Measurements from ENCODE around the gene HECTD4.
"Not testable (repeated sequence)": the region's sequence is repeated elsewhere in the genome, so short reads cannot be mapped to it uniquely, and the experiment has no call there.

Gene HECTD4

DNA sequence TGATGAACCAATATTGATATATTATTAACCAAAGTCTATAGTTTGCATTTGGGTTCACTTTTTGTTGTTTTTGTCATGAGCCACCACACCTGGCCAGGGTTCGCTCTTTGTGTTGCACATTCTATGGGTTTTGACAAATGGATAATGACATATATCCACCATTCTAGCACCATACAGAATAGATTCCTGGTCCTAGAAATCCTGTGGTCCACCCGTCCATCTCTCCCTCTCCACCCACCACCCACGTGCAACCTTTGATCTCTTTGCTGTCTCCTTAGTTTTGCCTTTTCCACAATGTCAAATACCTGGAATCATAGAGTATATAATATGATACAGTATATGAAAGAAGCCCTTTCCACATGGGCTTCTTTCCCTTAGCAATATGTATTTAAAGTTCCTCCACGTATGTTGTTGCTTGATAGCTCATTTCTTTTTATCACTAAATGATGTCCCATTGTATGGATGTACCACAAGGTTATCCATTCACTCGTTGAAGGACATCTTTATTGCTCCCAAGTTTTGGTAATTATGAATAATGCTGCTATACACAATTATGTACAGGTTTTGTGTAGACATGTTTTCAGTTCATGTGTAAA is 19.8 kb upstream of the HECTD4 start:
- DNase-seq: no peak

DNA sequence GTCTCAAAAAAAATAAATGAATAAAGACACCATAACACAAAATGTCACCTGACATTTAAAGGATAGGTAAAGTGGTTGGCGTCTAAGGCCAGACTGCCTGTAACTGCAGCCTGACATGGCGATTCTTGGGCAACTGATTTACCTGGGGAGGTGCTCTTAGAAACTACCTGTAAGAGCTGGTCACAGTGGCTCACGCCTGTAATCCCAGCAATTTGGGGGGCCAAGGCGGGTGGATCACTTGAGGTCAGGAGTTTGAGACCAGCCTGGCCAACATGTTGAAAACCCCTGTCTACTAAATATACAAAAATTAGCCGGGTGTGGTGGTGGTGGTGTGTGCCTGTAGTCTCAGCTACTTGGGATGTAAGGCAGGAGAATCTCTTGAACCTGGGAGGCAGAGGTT is 18.8 kb upstream of the HECTD4 start:
- no peak for DNase-seq

DNA sequence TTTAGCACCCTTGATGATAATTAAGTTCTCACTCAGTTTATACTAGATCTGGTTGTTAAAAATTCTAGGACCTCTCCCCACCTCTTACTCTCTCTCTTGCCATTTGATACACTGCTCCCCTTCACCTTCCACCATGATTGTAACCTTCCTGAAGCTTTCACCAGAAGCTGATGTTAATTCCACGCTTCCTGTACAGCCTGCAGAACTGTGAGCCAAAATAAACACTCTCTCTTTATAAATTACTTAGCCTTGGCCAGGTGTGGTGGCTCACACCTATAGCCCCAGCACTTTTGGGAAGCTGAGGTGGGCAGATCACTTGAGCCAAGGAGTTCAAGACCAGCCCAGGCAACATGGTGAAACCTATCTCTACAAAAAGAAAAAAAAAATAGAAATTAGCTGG is 11.1 kb upstream of the HECTD4 start:
- no peak for DNase-seq

DNA sequence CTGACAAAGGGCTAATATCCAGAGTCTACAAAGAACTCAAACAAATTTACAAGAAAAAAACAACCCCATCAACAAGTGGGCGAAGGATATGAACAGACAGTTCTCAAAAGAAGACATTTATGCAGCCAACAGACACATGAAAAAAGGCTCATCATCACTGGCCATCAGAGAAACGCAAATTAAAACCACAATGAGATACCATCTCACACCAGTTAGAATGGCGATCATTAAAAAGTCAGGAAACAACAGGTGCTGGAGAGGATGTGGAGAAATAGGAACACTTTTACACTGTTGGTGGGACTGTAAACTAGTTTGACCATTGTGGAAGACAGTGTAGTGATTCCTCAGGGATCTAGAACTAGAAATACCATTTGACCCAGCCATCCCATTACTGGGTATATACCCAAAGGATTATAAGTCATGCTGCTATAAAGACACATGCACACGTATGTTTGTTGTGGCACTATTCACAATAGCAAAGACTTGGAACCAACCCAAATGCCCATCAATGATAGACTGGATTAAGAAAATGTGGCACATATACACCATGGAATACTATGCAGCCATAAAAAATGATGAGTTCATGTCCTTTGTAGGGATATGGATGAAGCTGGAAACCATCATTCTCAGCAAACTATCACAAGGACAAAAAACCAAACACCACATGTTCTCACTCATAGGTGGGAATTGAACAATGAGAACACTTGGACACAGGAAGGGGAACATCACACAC is 7.9 kb upstream of the HECTD4 start:
- DNase-seq: not testable (repeated sequence)

DNA sequence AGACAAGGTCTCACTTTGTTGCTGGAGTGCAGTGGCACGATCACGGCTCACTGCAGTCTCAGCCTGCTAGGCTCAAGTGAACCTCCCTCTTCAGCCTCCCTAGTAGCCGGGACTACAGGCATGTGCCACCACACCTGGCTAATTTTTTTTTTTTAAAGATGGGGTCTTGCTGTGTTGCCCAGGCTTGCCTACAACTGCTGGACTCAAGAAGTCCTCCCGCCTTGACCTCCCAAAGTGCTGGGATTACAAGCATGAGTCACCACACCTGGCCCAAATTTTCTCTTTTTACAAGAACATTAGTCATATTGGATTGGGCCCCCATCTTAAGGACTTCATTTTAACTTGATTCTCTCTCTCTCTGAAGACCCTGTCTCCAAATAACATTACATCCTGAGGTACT is 7.0 kb upstream of the HECTD4 start:
- DNase-seq: no peak

DNA sequence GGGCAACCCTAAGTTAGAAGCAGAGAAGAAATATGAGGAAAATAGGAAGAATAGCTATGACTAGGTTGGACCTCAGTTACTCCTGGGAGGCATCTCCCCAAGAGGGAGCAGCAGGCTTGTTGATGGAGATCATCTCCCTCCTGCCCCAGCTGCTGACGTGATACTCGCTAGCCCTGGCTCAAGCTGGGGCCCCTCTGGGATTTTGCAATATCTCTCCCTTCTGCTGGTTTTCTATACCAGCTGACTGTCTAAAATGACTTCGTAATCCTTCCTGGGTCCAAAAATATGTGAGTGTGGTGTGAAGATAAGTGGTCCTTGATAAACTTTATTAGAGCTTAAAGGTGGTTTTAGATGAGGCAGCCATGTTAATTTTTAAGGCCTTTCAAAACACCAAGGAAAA is 4.5 kb upstream of the HECTD4 start:
- DNase-seq: peak; percentile 79

DNA sequence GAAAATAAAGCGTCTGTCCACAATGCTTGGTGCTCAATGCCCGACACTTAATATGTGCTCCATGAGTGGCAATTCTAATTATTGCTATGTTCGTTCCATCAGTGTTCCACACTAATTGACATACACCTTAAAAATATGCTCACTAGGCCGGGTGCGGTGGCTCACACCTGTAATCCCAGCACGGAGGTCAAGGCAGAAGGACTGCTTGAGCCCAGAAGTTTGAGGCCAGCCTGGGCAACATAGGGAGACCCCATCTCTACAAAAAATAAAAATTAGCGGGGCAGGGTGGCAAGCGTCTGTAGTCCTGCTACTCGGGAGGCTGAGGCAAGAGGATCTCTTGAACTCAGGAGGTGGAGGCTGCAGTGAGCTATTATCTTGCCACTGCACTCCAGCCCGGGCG is 635 bp upstream of the HECTD4 start:
- no peak for DNase-seq

DNA sequence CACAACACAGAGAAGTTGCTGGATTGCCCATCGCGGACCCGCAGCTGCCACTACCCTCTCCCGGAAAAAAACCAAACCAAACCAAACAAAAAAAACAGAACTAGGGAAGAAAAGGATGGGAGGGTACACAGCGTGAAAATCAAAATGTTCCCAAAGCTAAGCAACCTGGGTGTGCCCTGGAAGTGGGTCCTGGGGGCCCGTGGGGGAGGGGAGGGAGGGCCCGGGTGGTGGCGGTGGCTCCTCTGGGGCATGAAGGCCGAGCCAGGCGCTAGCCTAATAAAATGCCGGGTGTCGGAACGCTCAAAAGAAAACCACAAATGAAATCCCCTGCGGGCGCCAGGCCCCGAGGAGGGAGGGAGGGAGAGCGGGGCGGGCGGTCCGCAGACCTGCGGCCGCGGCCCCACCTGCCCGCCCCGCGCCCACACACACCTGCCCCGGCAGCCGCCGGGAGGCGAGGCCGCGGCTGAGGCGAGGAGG is 787 bp downstream of the HECTD4 start:
- peak; percentile 57 for DNase-seq

DNA sequence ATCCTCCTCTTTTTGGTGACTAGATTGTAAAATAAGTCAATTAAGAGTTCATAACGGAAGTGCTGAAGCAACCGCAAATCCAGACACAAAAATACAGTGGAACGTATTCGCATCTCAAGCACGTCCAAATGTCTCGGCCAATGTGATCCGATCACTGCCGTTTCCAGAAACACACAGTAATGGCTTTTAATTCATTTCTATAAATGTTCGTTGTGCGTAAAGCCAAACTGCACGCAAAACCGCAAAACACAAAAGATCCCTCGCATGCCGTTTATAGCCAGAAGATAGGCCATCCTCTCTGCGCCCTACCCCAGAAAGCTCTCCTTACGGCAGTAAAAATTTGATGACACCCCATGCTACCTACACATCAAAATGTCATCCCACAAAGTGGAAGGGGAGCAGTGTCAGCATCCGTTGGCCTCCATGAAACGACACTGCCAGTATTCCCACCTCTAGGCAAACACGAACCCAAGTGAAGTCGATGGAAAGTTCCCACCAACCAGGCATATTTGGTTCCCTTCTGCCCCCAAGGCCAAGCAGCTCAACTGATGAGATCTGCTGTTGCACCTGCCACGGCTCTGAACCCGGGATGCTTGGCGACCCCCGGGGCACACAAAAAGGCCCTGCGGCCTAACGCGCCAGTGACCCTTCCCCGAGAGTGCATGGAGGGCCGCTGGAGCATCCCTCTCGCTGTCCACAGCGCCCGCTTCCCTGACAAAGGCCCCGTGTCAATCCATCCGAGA is 1.4 kb downstream of the HECTD4 start:
- DNase-seq: no peak

DNA sequence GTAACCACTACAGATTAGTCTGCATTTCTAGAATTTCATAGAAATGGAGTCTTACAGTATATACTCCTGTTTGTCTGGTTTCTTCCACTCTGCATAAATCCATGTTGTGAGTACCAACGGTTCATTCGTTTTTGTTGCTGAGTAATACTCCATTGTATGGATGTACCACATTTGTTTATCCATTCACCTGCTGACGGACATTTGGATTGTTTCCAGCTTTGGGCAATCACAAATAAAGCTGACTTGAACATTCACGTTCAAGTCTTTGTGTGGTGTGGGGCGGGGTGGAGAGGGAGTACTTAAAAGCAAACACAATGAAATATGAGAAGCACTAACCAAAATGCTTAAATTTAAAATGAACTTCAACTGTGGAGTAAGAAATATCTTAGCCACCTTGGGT is 7.1 kb downstream of the HECTD4 start:
- DNase-seq: no peak

DNA sequence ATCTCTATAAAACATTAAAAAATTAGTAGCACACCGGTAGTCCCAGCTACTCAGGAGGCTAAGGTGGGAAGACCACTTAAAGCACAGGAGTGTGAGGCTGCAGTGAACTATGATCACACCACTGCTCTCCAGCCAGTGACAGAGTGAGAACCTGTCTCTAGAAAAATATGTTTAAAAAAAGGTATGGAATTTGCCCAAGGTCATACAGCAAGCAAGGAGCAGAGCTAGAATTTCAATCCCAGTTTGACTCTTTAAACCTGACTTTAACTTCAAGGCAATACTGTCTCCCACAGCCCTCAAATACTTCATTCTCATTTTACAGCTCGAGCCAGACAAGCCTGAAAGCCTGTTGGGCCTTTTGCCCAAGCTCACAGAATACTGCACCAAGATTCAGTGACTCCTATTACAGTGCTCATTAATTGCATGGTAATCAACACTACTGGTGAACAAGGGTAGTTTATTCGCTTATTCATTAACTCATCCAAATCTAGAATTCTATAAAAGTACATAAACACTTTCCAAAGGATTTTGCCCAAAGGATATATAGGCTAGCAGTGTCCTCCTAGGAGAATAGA is 8.0 kb downstream of the HECTD4 start:
- no peak for DNase-seq

DNA sequence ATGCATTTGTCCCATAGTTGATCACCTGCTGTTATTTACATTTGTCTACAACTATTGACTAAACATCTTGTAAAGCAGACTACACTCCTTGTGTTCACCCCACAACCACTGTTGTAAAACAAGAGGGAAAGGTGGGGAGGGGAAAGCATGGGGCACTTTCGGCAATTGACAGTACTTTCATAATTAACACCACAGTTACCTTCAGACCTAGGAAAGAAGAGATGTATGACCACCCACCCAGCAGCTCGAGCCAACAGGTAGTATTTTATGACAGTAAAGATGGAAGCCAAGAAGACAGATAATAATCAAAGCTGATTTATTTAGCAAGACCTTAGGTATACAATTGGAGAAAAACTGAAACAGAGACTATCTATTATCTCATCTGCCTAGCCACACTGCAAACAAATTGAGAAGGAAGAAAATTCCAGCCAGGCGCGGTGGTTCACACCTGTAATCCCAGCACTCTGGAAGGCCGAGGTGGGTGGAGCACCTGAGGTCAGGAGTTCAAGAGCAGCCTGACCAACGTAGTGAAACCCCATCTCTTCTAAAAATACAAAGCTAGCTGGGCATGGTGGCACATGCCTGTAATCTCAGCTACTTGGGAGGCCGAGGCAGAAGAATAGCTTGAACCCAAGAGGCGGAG is 11.2 kb downstream of the HECTD4 start:
- DNase-seq: no peak

DNA sequence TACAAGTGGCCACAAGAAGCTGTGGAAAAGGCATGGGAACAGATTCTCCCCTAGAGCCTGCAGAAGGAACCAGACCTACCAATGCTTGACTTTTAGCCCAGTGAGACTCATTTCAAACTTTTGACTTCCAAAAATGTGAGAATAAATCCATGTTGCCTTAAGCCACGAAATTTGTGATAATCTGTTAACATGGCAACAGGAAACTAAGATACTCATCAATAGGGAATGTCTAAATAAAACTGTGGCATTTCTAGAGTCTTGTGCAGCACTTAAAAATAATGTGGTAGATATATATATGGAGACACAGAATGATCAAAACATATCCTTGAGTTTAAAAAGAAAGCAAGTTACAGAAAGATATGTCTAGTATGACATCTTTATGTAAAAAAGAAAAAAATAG is 12.0 kb downstream of the HECTD4 start:
- no peak for DNase-seq

DNA sequence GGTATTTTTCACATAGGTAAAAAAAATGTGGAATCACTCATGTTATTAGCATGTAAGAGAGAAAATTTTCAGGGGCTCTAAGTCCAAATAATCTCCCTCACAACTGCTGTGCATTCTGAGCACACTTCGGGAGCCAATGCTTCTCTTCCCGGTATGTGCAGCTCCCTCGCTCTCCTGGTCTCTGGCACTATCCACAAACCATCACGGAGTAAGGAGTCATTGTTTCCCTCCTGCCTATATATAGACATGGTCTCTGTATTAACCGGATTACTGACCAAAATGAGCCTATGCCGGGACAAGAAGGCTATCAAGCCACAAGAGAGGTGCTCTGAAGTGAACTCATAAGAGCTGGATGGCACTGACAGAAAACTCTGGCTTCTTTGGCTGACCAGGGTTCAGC is 13.4 kb downstream of the HECTD4 start:
- no peak for DNase-seq

DNA sequence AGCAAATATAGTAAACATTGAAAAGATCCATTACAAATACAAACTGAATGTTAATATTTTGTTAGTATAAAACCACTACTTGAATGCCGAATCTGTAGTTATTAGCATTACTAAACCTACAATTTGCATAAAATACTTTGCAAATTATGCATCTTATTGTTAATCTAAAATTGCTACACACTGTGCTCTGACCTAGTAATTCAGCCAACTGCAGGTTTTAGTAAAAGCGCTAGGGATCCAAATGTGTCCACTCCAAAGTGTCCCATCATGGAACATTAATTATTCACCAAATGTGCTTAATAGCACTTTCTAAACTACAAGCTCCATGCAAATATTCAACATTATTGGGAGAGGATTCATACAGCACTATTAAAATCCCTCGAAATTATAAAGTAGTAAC is 14.3 kb downstream of the HECTD4 start:
- no peak for DNase-seq

DNA sequence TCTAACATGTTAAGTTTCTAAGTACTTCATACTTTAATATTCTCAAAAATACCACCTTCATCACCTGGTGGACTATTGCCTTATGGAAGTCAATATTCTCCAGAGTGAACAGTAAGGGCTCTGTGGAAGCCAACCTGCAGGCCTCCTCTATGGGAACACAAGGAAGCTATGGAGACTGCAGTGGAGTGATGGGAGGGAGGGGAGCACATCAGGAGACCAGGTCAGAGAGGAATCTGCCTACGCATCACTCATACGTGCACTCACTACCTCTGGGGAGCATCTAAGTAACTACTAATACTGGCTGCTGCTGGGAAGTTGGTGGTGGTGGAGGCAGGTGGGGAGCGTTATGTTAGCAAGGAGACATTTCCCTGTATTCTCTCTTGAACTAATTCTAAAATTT is 19.9 kb downstream of the HECTD4 start:
- no peak for DNase-seq

DNA sequence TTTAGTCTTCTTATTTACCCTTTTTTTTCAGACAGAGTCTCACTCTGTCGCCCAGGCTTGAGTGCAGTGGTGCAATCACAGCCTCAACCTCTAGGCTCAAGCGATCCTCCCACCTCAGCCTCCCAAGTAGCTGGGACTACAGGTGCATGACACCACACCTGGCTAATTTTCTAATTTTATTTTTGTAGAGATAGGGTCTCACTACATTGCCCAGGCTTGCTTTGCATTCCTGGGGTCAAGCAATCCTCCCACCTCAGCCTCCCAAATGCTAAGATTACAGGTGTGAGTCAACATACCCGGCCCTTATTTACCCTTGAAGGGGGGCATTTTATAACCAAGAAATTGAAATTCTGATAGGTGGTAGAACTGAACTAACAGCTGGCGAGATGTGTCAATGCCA is 21.0 kb downstream of the HECTD4 start:
- no peak for DNase-seq

DNA sequence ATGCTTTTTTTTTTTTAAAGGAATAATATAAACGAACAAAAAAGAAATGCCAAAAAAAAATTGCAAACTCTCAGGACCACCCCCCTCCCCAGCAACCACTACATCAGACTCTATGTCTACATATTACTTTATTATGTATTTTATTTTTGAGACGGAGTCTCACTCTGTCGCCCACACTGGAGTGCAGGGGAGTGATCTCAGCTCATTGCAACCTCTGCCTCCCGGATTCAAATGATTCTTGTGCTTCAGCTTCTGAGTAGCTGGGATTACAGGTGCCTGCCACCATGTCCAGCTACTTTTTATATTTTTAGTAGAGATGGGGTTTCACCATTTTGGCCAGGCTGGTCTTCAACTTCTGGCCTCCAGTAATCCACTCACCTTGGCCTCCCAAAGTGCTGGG is 22.9 kb downstream of the HECTD4 start:
- DNase-seq: no peak

DNA sequence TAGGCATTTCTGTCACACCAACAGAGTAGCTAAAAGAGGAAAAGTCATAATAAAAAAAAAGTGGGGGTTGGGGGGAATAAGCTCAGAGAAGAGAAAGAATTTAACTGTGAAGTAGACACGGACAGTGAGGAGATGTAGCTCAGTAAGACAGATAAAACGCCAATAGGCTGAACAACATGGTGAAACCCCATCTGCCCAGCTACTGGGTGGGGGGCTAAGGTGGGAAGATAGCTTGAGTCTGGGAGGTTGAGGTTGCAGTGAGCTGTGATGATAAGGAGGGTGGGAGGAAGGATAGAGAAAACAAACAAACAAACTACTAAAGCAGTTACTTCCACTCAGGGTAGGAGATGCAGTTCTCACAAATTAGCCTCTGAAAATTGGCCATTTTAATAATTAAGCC is 25.0 kb downstream of the HECTD4 start:
- no peak for DNase-seq

DNA sequence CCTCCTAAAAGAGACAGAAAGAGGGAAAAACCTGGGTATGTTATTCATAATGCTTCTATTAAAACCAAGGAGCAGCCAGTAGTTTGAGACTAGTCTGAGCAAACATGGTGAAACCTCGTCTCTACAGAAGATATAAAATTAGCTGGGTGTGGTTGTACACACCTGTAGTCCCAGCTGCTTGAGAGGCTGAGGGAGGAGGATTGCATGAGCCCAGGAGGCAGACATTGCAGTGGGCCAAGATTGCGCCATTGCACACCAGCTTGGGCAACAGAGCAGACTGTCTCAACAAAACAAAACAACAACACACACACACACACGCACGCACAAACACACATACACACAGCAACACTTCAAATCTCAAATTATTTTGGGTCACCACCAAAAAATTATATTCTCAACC is 27.8 kb downstream of the HECTD4 start:
- DNase-seq: no peak

DNA sequence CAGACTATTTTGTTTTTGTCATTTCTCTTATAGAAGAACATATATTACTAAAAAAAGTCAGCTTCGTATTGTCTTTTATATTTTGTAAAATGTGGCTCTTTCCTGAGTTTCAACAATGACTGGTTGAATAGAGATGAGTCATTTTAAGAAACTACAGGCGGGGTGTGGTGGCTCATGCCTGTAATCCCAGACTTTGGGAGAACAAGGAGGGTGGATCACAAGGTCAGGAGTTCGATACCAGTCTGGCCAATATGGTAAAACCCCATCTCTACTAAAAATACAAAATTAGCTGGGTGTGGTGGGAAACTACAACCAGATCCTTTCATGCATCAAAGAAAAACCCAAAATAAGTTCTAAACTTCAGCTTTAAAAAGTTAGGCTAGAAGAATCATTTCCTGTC is 28.8 kb downstream of the HECTD4 start:
- peak; percentile 34 for DNase-seq

DNA sequence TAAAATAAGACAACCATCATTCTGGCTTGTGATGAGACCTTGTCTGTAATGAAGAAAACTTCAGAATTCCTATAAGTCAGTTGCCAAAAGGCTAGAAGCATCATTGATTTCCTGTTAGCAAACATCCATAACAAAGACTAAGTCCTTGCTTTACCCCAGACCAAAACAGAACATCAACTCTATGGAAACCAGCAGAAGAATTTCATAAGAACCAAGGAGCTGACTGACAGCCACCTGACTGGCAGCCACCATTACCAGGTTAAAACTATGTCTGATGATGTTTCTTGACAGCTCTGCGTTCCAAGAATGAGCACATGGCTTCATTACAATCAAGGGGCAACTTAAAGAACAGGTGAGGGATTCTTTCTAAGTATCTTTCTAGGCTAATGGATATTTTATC is 29.3 kb downstream of the HECTD4 start:
- DNase-seq: no peak

Measured in hematopoietic multipotent progenitor cell treated with erythropoietin and hydrocortisone succinate and interleukin-3 and kit ligand, for 4 days (in vitro differentiated cells).